ENCODE data around the gene PTGS1.
A peak's percentile ranks its signal among the peaks of the same experiment; 100 is the strongest.

PTGS1 gene

DNA sequence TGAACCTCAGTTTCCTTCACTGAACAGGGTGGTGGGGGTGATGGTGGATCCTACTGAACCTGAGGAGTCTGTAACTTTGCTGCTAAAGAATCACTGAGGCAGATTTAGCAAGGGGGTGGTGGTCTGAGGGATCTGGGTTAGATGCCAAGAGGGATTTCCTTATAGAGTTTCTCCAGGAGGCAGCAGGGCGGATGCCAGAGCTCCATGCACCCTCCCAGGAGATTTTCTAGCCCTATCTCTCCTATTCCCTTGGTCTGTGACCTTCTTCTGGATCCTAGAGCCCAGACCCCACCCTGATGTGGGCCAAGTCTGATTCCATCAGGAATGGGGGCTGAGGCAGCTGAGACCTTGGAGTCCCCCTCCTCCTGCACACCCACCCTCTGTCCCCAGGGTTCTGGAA, 6.0 kb downstream of the PTGS1 start:
- no peak for DNase-seq

DNA sequence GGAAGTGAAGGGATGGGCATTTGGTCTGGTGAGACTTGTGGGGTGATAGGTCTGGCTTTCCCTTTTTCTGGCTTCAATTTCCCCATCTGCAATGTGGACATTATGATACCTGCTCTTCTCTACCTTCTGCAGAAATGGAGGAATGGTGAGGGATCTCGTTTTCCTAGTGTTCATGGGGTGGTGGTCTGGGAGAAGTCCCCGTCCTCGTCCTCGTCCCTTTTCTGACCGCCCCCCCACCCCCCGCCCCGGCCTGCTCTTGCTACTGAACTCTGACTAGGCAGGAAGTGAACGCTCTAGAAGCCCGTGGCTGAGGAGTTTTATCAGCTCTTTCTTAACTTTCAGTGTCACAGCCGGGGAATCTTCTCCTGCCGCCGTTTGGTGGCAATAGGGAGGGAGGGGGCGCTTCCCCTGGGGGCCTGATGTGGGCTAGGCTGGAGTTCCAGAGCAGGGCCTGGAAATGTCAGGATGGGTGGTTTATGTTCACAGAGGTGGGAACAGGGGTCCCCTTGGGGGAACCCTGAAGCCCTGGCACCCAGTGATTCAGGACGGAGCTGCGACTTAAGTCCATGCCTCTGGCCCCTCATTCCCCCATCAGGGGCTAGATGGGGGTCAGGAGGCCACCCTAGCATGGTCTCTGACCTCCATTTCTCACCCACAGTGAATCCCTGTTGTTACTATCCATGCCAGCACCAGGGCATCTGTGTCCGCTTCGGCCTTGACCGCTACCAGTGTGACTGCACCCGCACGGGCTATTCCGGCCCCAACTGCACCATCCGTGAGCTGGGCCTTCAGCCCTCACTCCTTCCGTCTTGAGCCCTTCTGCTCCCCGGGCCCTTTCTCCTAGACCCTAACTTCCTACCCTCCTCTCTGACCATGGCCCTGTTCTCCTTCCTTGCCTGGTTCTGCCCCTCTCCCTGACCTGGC, 6.7 kb downstream of the PTGS1 start:
- peak; percentile 32 for DNase-seq

DNA sequence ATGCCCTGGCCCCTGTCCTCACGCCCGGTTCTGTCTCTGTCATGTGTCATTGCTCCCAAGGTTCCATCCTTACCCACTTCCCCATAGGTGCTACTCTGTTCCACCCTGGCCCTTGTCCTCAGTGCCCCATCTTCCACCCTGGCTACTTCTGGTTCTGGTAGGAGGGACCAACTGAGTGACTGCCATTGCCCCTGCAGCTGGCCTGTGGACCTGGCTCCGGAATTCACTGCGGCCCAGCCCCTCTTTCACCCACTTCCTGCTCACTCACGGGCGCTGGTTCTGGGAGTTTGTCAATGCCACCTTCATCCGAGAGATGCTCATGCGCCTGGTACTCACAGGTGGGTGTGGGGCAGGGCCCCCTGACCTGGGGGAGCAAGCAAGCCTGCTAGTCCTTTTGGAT, 7.4 kb downstream of the PTGS1 start:
- peak; percentile 23 for DNase-seq

DNA sequence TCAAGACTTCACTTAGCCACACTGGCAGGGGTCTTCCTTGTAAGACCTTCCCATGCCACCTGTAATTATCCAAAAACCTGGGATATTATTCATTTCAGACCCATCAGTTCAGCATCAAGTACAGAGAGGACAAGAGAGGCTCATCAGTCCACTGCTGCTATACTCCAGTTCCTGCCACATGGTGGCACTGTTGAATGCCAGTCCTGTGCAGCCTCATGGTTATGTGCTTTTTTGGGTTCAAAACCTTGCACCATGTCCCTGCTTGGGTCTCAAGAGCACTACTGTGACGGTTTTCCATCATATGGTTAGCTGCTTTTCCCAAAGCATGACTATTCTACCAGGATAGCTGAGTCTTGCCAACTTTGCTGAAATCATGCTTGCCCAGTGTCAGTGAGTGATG, 8.5 kb downstream of the PTGS1 start:
- peak; percentile 39 for DNase-seq

DNA sequence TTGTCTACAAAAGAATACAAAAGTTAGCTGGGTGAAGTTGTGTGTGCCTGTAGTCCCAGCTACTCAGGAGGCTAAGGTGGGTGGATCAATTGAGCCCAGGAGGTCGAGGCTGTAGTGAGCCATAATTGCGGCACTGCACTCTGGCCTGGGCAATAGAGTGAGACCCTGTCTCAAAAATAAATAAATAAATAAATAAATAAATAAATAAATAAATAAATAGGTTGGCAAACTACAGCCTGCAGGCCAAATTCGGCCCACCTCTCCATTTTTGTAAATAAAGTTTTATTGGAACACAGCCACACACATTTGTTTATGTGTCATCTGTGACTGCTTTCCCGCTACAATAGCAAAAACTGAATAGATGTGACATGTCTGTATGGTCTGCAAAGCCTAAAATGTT, 9.5 kb downstream of the PTGS1 start:
- no peak for DNase-seq

DNA sequence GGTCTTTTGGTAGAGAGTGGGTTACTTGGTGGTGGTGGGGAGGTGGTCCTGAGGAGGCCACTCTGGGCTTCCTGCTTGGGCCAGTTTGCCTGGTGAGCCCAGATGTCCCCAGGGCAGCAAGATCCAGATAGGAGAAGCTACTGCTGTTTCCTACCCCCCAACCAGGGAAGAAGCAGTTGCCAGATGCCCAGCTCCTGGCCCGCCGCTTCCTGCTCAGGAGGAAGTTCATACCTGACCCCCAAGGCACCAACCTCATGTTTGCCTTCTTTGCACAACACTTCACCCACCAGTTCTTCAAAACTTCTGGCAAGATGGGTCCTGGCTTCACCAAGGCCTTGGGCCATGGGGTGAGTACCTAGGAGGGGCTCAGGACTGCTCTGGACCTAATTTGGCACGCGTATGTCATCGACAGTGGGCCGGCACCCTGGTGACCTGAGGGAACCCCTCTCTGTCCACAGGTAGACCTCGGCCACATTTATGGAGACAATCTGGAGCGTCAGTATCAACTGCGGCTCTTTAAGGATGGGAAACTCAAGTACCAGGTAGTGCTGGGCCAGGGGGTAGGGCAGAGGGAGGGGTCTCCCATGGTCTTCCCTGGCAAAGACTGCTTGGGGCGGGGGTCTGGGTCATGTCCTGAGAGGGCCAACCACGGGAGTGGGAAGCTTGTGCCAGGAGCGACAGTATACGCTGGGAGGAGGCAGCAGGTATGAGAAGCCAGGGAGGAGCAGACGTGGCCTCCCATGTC, 10.6 kb downstream of the PTGS1 start:
- peak; percentile 20 for DNase-seq

DNA sequence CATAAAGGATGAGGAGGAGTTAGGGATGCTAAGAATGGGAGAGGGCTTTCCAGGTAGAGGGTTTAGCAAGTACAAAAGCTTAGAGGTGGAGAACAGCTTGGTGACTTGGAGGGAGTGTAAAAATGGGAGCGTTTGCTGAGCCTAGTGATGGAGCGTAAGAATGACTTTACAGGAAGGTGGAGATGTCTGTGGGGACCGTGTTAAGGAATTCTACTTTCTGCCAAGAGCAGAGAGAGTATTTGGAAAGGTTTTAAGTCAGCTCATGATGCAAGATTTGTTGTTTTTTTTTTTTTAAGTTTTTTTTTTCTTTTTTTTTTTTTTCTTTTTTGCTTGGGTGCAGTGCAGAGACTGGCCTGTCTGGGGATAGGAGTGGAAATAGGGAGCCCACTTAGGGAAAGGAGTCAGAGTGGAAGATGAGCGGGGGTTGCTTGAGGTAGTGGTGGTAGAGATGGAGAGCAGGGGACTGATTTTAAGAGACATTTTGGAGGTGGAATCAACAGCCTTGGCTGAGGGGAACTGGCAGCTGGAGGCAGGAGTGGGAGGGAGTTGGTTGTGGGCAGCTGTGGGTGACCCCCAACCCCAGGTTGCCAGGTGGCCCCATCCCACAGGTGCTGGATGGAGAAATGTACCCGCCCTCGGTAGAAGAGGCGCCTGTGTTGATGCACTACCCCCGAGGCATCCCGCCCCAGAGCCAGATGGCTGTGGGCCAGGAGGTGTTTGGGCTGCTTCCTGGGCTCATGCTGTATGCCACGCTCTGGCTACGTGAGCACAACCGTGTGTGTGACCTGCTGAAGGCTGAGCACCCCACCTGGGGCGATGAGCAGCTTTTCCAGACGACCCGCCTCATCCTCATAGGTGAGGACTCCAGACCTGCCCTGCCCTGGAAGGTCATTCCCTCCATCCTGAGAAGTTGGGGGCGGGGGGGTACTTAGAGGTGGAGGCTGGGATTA, 12.4 kb downstream of the PTGS1 start:
- DNase-seq: peak; percentile 25

DNA sequence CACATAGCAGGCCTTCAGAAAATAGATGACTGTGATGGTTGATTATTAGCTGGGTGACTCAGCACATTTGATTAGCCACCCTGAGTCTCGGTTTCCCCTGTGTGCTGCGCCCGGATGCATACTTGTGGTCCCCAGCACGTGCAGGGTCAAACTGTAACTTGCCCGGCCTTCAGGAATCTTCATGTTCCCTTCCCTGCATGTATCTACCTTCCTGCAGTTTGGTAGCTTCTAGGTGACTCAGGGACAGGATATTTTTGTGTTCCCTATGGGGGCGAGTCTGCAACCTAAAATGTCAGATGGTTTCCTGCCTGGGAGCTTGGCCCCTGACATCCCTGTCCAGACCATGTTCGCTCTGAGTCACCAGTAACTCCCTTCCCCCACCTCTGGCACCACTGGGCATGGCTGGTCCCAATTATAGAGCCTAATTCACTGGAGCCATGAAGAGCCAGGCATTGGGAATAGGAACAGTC, 13.2 kb downstream of the PTGS1 start:
- DNase-seq: peak; percentile 0

DNA sequence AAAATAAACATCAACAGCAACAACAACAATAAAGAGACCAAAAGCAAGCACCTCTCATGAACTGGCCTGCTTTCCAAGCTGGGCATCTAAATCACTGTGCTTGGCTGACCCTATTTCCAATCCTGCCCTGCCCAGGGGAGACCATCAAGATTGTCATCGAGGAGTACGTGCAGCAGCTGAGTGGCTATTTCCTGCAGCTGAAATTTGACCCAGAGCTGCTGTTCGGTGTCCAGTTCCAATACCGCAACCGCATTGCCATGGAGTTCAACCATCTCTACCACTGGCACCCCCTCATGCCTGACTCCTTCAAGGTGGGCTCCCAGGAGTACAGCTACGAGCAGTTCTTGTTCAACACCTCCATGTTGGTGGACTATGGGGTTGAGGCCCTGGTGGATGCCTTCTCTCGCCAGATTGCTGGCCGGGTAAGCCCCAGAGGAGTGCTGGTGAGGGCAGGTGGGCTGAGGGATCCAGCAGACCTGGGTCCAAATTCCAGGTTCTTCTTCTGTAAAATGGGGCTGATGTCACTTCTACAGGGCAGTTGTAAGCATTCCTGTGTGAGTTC, 15.6 kb downstream of the PTGS1 start:
- no peak for DNase-seq

DNA sequence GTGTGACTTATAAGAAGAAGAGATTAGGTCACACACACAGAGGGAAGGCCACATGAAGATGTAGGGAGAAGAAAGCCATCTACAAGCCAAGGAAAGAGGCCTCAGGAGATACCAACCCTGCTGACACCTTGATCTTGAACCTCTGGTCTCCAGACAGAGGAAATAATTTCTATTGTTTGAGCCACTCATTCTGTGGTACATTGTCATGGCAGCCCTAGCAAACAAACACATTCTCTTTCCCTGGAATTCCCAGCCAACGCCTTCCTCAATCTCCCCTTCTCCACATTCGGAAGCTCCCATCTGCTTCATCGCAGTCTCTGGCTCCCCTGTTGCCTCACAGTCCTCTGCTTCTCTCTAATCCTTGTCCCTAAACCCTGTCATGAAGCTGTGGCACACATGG, 16.7 kb downstream of the PTGS1 start:
- no peak for DNase-seq

DNA sequence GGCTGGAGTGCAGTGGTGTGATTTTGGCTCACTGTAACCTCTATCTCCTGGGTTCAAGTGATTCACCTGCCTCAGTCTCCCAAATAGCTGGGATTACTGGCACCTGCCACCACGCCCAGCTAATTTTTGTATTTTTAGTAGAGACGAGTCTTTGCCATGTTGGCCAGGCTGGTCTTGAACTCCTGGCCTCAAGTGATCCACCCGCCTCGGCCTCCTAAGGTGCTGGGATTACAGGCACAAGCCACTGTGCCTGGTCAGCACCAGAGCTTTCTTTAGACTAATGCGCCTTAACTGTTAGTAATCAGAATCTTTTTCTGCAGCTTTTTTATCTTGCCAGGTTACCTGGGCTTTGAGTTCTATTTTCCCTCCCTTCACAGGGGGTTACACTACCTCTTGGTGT, 18.4 kb downstream of the PTGS1 start:
- no peak for DNase-seq

DNA sequence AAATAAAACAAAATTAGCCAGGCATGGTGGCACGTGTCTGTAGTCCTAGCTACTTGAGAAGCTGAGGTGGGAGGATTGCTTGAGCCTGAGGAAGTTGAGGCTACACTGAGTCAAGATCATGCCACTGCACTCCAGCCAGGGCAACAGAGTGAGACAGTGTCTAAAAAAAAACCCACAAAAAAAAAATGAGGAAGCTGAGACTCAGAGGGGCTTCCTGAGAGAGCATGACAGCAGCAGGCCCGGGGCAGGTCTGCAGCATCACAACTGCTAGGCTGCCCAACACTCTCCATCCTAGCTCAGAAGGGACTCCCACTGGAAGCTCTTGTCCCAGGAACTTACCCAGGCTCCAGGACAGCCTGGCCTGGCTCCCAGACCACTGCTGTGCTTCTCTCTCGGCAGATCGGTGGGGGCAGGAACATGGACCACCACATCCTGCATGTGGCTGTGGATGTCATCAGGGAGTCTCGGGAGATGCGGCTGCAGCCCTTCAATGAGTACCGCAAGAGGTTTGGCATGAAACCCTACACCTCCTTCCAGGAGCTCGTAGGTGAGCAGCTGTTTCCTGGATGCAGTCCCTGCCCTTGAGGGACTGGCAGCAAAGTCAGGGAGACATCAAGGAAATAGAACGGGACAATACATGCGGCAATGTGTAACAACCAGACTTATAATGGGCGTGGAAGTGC, 19.1 kb downstream of the PTGS1 start:
- no peak for DNase-seq

DNA sequence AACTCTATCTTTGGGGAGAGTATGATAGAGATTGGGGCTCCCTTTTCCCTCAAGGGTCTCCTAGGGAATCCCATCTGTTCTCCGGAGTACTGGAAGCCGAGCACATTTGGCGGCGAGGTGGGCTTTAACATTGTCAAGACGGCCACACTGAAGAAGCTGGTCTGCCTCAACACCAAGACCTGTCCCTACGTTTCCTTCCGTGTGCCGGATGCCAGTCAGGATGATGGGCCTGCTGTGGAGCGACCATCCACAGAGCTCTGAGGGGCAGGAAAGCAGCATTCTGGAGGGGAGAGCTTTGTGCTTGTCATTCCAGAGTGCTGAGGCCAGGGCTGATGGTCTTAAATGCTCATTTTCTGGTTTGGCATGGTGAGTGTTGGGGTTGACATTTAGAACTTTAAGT, 21.5 kb downstream of the PTGS1 start:
- no peak for DNase-seq

DNA sequence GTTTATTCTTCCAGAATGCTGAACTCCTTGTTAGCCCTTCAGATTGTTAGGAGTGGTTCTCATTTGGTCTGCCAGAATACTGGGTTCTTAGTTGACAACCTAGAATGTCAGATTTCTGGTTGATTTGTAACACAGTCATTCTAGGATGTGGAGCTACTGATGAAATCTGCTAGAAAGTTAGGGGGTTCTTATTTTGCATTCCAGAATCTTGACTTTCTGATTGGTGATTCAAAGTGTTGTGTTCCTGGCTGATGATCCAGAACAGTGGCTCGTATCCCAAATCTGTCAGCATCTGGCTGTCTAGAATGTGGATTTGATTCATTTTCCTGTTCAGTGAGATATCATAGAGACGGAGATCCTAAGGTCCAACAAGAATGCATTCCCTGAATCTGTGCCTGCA, 21.9 kb downstream of the PTGS1 start:
- no peak for DNase-seq

DNA sequence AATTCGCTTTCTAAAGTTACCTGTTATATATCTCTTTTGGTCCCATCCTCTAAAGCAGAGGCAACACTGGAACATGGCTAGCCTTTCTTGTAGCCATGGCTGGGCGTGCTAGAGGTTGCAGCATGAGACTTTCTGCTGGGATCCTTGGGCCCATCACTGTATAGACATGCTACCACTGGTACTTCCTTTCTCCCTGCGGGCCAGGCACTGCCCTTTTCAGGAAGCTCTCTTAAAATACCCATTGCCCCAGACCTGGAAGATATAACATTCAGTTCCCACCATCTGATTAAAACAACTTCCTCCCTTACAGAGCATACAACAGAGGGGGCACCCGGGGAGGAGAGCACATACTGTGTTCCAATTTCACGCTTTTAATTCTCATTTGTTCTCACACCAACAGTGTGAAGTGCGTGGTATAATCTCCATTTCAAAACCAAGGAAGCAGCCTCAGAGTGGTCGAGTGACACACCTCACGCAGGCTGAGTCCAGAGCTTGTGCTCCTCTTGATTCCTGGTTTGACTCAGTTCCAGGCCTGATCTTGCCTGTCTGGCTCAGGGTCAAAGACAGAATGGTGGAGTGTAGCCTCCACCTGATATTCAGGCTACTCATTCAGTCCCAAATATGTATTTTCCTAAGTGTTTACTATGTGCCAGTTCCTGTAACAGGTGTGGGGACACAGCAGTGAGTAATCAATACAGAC, 22.6 kb downstream of the PTGS1 start:
- no peak for DNase-seq

DNA sequence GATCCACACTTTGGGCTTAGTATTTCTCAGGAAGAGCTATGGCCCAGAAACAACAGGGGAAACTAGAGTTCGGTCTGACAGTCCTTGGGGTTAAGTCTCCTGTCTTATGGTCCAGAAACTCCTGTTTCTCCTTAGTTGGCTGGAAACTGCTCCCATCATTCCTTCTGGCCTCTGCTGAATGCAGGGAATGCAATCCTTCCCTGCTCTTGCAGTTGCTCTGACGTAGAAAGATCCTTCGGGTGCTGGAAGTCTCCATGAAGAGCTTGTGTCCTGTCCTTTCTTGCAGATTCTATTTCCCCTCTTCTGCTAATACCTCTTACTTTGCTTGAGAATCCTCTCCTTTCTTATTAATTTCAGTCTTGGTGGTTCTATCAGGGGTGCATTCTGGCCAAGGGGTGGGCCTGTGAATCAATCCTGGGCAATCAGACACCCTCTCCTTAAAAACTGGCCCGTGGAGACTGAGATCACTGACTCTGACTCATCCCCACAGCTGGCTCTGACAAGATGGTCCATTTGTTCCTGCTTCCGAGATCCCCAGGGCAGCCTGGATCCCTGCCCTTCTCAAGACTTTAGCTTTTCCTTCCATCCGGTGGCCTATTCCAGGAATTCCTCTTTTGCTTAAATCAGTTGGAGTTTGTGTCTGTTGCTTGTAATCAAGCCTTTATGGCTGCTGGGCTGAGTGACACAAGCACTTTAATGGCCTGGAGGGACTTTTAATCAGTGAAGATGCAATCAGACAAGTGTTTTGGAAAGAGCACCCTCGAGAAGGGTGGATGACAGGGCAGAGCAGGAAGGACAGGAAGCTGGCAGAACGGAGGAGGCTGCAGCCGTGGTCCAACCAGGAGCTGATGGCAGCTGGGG, 23.7 kb downstream of the PTGS1 start:
- DNase-seq: no peak

DNA sequence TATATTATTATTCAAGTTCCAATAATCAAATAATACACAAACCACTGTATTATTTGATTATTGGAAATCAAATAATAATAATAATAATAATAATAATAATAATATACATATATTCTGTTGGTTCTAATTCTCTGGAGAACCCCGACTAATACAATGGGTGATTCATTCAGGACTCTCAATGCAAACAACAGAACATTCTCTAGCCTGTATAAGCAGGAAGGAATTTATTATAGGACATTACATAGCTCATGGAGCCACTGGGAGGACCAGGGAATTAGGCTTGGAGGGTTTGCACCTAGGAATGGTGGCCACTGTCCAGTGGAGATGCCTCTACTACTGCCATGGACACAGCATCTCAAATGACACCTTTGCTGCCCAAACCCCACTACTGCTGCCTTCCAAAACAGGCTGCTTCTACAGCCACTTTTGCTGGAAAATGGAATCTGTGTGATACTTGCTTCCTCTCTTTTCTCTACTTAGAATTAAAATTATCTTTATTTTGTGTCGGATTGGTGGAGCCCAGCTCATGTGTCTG, 25.9 kb downstream of the PTGS1 start:
- no peak for DNase-seq

DNA sequence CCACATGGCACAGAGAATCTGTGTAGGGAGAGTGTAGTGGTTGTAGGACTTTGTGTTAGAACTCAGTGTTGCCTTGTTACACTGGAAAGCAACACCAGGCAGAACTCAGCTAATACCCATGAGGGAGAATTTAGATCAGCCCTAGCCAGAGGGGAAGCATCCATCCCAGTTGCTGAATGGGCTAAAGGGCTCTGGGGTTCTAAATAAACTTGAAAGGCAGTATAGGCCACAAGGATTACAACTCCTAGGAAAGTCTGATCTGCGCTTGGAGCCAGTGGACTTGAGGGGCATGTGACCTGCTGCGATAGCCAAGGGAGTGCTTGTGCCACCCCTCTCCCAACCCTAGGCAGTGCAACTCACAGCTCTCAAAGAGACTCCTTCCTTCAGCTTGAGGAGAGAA, 26.9 kb downstream of the PTGS1 start:
- no peak for DNase-seq

DNA sequence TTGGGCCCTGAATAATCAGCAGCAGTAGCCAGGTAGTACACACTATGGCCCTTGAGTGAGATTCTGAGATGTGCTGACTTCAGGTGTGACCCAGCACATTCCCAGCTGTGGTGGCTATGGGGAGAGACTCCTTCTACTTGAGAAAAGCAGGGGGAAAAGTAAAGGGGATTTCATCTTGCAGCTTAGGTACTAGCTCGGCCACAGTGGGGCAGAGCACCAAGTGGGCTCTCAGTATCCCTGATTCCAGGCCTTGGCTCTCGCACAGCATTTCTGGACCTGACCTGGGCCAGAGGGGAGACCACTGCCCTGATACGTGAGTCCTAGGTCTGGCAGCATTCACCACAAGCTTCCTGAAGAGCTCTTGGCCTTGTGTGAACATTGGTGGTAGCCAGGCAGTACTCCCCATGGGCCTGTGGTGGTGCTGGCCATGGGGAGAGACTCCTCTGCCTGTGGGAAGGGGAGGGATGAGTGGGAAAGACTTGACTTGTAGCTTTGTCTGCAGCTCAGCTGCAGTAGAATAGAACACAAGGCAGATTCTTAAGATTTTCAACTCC, 27.6 kb downstream of the PTGS1 start:
- DNase-seq: no peak

DNA sequence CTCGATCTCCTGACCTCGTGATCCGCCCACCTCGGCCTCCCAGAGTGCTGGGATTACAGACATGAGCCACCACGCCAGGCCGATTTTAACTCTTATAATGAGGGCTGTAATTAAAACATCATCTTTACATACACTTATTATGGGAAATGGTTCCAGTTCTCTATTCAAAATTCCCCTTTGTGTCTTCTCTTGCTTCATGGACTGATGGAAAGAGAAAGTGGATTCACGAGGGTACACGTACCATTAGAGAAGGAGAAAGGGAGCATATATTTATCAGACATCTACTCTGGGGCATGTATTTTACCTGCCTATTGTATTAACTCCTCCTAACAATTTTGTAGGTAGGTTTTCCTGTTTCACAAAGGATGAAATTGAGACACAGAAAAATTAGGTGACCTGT, 31.1 kb downstream of the PTGS1 start:
- no peak for DNase-seq
